GM03348 (cell line): Measurements from ENCODE around the gene CYFIP2.

Source experiments
- DNase-seq: peaks from one replicate; pipeline ENCODE4 v3.0.0; 2012; ENCODE audit warnings: low spot score

Gene CYFIP2

DNA sequence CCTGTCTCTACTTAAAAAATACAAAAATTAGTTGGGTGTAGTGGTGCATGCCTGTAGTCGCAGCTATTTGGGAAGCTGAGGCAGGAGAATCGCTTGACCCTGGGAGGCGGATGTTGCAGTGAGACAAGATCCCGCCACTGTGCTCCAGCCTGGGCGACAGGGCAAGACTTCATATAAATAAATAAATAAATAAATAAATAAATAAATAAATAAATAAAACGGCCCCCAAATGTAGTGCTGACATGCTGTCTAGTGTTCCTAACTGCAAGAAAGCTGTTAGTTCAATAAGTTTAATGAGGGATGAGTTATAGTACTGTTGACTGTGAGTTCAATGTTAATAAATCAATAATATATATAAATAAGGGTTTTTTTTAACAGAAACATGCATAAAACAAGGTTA lies 7.5 kb upstream of the CYFIP2 start:
- DNase-seq = no peak

DNA sequence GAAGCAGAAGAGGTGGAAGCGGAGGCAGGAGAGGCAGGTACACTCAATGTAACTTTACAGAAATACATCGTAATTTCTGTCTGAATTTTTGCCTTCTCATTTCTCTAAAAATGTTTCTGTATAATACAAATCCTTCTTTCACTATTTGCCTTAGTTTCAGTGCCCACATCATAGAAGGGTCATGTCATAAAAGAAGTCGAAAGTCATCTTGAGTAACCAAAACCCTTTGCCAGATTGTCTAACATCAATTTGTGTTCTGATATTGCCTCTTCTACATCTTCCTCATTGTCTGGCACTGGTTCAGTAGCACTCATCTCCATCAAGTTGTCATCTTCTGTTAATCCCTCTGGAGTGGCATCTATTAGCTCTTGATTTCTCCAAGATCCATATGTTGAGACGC lies 6.2 kb upstream of the CYFIP2 start:
- DNase-seq = no peak

DNA sequence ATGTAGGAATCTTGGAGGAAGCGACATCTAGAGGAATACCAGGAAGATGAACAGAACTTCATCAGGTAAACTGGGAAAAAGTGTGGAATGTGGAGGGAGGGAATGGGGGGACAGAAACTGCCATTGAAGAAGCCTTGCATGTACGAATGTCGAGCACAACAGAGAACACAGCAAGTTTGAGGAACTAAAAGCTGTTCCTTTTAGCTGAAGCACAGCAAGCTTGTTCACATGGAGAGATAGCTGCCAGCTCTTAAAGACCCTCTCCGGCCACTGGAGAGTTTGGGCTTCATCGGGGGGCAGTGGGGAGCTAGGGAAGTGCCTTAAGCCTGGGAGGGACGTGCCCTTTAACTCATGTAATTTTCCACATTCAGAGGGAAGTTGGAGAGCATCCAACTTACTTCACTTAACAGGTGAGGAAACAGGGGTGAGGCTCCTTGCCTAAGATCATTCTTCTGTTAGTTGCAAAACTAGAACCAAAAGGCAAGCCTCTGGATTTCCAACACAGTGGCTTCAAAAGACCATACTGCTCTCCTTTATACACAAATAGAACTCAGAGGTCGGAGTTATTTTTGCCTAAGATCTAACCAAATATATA lies 2.3 kb upstream of the CYFIP2 start:
- no peak for DNase-seq

DNA sequence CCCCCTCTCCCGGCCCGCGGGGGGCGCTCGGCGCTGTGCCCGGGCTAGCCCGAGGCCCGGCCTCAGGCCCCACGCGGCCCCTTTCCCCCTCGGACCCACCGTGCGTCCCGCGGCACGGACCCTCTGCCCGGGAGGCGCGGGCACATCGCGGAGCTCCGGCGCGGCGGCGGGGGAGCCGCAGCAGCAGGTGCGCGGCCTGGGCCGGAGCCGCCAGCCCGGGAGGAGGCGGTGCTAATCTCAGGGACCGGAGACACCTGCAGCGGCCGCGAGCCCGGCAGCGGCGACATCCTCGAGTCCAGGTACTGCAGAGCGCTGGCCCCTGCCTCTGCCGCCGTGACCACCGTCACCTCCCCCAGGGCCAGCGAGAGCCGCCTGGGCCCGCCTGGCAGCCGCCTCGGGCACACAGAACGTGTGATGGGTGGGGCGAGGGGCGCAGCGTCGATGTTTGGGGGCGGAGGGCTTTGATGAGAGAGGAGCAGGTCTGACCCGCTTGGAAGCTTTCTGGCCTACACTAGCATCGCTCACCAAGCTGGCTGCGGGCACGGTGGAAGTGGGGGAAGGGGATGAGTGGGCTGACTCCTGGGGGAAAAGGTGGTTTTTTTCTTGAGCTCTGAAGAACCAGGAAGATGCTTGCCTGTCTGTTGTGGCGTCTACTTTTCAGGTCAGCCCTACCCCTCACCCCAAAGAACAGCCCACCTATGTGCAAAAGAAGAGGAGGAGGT lies 524 bp downstream of the CYFIP2 start:
- DNase-seq = no peak

DNA sequence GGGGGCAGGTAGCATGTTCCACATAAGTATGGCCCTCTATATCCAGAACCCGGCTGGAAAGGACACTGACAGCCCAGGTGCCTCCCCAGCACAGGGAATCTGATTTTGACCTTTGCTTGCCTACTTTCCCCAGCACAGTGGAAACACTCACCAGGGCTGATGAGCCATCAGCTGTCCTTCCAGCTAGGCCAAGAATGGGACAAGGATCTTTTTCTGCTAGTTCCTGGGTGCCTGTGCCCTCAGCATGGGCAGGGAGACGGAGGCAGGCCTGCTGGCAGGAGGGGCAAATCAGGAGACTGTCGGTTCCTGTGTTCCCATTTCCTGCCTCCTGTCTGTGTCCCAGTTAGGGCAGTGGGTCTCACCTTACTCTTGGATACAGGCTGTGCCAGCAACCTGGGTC lies 1.1 kb downstream of the CYFIP2 start:
- DNase-seq = no peak

DNA sequence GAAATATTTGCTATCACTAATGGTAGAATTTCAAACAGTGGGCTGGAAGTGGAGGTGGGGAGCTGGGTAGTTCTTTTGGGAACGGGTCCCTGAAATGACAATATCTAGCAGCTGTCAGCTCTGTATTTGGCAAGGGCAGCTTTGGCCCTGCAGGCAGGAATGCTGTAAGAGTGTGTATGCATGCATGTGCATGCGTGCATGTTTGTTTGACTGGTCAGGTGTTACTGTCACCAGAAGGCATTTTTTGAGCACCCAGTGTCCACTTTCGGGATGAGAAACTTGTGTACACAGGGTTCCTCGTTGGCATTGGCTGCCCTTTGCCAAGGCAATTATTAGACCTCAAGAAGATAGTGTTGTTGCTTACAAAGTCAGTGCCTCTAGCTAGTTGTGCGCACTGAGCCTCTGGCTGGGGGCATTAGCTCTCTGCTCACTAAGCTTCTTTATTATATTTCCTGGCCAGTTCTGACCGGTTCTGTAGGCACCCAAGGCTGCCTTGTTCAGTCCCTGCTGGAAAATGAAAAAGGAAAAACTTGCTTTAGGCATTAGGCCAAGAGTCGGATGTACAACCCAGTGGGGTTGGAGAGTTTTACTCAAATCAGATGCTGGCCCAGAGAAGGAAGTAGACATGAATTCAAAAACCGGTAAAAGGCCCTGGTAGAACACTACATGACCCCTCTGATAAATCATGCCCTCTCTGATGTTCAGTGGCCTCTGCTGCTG lies 2.0 kb downstream of the CYFIP2 start:
- DNase-seq = no peak

DNA sequence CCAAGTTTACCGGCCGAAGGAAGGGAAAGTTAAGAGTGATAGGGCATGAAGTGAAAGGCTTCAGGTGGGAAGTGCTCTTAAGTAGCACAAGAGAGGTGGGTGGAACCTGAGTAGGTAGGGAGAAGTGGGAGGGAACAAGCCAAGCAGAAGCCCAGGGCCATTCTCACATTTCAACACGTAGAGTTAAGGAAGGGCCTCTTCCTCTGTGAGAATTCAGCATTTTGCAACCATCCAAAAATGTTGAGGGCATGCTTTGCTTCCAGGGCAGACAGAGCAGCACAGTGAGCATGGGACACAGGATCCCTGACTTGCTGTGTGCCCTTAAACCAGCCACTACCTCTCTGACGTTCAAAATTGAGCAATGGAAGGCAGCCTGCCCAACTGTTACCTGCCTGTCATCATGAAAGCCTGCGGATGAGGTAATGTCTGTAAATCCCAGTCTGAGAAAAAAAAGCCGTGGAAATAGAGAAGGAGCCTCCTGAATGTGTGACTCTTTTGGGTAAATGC lies 3.3 kb downstream of the CYFIP2 start:
- no peak for DNase-seq

DNA sequence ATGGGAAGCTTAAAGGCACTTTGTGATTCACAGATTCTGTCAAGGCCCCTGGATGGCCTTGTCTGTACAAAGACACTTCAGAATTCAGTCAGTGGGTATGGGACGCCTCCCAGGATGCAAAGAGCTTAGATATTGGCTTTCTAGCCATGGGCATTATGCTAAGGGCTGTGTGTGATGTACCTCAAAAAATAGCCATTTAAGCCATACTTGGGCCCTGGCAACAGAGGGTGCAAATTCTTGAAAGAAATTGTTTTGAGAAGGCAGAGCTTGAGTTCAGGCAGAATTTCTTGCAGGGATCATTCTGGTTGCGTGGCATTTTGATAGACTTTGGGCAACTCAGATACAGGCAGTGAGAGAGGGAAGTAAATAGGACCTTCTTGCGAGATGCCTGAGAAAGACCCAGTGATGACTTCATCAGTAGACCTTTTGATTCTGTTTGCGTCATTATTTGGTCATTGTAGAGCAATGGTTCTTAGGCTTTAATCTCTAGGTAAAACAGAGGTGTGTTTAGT lies 3.9 kb downstream of the CYFIP2 start:
- no peak for DNase-seq

DNA sequence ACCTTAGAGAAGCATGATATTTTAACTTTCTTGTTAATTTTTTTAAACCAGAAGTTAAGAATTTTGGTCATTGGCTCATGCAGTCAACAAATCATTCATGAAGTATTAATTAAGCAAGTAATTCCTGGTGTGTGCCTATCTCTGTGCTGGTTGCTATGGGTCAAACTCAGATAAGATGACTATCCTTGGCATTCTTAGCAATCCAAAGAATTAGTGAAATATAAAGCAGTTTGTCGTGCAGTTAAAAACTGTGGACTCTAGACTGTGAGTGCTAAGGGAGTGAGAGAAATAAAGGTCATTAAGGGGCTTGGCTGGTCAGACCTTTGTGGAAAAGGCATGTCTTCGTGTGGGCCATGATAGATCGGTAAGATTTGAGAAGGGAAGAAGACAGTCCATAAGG lies 4.8 kb downstream of the CYFIP2 start:
- no peak for DNase-seq

DNA sequence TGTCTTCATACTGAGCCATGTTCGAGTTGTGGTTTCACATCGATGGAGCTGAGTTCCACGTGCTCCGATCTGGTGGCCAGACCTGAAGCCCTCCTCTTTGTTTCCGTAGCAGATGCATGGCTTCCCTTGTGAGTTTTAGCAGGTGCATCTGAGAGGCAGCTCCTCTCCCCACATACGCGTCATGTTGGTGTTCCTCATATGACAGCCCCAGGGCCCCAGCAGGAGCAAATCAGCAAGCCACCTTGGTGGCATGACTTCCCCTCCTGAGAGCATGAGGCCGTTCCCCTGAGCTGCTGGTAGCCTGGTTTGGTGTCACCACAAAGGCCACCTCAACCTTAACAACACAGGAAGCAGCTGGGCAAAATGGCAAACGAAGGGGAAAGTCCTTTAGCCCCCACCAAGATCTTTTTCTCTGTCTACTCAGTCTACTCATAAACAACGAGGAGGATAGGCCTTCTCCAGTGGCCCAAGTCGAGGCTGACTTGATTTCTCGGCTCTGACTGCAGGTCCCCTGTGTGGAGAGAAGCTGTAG lies 5.9 kb downstream of the CYFIP2 start:
- no peak for DNase-seq

DNA sequence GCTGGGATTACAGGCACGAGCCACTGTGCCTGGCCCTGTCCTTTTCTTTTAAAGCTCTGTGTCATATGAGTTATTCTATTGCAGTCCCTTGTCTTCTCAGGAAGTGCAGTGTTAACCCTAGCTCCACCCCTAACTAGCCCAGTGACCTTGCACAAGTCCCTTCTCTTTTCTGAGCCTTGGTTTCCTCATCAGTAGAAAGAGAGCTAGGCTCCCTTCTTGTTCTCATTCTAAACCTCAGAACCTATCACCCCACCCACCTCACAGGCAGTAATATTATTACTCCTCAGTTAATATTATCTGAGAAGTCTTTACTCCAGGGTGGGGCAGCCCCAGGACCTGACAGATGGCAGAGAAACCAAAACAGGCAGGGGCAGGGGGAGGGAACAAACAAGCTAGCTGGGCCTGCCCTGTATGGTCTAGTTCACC lies 7.2 kb downstream of the CYFIP2 start:
- no peak for DNase-seq

DNA sequence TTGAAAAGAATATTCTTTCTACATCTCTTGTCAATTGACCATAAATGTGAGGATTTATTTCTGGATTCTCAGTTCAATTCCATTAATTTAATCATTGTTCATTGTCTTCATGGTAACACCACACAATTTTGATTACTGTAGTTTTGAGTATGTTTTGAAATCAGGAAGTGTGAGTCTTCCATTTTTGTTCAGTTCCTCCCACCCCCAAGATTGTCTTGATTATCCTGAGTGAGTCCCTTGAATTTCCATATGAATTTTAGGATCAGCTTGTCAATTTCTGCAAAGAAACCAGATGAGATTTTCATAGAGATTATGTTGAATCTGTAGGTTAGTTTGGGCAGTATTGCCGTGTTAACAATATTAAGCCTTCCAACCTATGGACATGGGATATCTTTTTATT lies 9.5 kb downstream of the CYFIP2 start:
- no peak for DNase-seq

DNA sequence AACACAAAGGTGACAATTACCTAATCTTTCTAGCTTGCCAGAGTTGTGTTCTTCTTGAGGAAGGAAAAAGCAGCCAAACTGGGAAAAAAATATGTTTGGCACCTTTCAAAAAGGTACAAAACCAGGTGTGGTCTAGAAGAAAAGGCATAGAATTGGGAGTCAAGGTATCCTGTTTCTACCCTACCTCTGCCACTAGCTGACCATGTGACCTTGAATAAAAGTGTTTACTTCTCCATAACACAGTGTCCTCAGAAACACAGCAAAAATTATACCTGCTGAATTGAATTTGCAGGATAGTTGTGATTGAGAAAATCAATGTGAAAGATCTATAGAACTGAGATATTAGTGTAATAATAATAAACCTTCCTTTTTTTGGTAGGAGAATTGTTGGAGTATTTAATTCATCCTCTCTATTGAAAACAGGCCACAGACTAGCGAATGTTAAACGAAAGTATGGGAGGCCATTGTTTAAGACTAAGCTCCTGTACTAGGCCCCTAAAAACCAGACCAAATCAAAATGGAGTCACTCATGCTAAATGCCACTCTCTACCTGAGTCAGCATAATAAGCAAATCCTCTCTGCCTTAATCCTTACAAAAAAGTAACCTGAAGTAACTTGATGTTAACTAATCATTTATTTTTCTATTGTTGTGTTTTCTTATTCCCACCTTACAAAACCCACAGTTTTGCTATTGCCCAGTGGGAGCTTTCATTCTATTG lies 12.6 kb downstream of the CYFIP2 start:
- no peak for DNase-seq

DNA sequence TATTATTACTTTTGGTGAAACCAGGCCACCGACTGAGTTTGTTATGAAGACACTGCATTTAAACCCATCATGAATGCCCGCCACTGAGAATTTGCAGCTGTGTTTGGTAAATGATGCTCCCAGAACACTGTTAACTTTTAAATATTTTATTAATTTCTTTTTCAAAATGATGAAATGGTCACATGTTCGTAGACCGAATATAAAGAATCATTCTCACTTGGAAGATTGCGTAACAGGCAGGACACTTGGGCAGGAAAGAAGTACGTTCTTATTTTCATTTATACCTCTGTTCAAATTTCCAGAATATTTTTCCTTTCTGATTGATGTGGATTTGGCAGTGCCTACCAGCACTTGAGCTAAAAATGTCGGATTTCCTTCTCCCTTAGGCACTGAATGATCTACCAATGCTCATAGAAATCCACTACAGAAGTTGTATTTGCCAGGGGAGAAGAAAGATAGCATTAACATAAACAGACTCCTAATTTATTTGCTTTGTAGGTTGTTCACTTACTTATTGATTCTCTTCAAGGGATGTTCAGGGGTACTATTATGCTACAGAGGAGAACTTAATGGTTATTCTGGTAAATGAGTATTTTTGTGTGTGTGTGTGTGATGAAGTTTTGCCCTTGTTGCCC lies 13.8 kb downstream of the CYFIP2 start:
- no peak for DNase-seq

DNA sequence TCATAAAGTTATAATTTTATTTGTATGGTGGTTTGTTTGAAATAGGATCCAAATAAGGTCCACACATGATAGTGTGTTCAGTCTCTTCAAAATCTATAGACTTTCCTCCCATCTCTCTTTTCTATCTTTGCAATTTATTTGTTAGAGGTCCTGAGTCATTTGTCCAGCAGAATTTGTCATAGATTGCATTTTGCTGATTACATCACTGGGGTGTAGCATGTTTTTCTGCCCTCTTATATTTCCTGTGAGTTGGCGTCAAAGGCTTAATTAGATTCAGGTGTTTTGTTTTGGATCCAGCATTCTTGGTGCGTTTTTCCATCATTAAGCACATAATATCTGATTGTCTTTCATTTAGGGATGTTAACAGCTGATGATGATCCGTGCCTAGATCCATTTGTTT lies 15.0 kb downstream of the CYFIP2 start:
- peak; percentile 77 for DNase-seq

DNA sequence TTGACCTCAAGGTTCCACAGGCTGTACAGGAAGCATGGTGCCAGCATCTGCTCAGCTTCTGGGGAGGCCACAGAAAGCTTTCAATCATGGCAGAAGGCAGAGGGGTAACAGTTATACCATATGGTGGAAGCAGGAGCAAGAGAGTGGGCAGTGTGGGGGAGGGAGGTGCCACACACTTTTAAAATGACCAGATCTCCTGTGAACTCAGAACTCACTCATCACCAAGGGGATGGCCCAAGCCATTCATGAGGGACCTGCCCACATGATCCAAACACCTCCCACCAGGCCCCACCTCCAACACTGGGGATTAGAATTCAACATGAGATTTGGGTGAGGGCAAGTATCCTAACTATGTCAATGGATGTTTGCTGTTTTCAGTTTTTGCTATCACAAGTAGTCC lies 16.2 kb downstream of the CYFIP2 start:
- no peak for DNase-seq

DNA sequence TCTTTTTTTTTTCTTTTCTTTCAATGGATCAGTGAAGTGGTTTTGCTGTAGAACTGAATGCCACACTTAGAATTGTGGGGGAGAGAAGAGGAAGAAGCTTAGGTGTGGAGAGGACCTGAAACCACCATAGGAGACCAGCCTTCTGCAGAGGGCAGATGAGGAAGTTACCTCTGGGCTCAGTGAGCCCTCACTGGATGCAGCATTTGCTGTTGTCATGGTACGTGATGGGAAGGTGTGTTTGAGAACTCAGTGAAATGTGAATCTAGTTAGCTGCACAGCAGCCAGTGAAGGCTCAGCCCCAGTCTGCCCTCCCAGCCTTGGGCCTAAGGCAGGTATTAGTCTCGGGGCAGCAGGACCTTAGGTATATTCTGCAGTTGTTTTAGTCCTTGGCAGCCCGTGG lies 17.5 kb downstream of the CYFIP2 start:
- DNase-seq = no peak

DNA sequence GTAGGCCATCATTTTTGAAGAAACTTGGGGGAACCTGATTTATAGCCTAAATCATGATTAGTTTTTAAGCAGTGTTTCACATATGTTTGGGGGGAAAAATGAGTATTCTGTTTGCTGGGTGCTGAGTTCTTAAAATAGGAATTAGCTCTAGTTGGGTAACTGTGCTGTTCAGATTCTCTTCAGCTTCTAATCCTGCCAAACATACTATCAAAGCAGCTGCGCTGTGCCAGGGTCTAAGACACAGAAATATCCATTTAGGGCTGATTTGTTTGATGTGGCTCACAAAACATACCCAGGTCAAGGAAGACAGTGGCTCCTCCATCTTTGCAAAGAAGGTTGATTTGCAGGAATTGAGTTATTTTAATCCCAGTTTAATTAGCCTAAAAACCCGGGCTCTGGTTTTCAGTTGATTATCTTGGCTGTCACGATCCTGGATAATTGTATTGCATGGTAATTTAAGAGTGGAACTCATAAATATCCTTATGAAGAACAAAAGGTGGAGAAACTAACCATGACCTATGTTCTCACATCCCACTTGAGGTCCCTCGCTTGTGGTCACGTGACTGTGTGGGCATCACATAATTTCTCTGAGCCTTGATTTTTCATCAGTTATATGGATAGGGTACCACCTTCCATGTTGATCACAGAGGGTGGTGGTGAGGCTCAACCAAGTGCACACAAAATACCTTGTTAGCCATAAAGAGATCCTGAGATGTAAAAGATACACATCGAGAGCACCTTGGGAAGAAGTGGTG lies 18.7 kb downstream of the CYFIP2 start:
- DNase-seq = no peak

DNA sequence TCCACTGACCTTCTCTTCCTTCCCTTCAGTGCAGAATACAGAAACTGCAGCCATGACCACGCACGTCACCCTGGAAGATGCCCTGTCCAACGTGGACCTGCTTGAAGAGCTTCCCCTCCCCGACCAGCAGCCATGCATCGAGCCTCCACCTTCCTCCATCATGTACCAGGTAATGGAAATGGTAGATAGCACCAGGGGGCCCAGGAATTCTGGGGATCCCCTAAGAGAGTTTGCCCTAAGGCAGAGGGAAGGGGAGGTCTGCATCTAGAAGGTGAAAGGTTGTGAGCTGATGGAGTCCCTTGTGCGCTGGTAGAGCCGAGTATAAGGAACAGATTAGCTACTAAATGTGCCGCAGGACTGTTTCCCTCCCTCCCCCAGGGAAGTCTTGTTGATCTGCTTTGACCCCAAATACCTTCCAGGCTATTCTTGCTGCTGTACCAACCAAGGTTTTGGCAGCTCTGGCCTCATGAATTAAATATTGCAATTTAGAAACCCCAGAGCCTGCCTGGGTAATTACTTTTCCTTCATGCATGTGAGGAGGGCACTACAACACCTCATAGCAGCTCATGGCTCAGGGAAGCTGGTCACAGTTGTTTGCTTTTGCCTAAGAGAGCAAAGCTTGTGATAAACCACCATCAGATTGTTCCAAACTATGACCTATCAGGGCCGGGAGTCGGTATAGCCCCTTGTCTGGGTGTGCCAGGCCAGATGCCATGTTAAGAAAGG lies 19.6 kb downstream of the CYFIP2 start:
- DNase-seq = no peak

DNA sequence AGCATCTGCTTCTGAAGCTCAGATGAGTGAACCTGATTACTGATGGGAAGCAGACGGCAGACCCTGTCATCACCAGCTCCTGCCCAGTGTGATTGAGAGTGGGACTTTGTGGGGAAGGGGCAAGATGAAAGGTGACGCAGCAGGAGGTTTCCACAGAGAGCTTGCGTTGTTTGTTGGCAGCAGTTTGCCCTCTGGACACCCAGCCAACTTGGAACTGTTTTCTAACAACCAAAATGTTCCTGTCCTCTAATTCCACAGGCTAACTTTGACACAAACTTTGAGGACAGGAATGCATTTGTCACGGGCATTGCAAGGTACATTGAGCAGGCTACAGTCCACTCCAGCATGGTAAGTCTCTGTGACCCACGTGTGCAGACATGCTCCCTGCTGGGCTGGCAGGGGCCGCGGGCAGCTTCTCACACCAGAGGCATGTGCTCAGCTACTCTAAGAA lies 20.9 kb downstream of the CYFIP2 start:
- DNase-seq = no peak
